ENCODE results near the gene EPN1.
"Not testable (repeated sequence)": the region's sequence is repeated elsewhere in the genome, so short reads cannot be mapped to it uniquely, and the experiment has no call there.

Gene EPN1

DNA sequence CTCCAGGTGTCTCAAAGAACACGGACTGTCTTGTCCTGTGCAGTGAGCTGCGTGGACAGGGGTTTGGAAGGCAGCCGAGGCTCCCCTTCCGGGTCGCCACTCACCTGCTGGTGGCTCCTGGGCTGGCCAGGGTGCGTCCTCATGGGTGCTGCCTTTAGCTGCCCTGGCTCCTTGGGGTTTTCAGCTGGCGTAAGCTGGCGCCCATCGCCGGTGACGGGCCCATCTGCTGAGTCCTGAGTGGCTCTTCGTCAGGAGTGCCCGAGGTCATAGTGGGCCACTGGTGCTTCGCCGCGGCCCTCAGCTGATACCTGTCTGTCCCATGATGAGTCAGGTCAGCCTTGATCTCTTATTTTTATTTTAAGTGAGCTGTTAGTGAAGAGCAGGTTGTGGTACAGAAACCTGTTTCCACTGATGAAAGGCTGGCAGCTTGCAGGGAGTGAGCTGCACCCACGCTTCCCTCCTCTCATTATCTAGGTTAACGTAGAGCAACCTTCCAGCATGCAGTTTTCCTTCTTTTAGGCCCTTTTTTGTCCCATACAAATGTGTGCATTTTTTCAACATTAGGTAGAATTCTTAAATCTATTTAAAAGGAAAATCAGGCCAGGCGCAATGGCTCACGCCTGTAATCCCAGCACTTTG lies 18.4 kb downstream of the EPN1 start:
- no peak for DNase-seq (ENCODE audit: low spot score)

DNA sequence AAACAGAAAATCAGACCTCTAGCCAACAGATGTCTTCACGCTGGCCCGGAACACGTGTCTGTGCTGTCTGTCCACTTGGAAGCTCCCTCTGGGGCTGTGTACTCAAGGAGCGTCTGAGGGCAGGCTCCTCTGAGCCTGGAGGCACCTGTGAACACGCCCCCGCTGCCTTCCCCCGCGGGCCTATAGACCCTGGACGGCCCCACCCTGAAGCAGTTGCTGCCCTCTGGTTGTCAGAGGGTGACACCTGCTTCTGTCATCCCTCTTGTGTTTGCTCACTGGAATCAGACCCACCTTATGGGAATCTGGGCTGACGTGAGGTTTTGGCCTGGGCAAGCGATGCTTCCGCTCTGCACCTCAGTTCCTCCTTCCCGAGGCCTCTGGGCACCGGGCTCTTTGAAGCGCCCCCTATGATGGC lies 19.2 kb downstream of the EPN1 start:
- no peak for DNase-seq (ENCODE audit: low spot score)

DNA sequence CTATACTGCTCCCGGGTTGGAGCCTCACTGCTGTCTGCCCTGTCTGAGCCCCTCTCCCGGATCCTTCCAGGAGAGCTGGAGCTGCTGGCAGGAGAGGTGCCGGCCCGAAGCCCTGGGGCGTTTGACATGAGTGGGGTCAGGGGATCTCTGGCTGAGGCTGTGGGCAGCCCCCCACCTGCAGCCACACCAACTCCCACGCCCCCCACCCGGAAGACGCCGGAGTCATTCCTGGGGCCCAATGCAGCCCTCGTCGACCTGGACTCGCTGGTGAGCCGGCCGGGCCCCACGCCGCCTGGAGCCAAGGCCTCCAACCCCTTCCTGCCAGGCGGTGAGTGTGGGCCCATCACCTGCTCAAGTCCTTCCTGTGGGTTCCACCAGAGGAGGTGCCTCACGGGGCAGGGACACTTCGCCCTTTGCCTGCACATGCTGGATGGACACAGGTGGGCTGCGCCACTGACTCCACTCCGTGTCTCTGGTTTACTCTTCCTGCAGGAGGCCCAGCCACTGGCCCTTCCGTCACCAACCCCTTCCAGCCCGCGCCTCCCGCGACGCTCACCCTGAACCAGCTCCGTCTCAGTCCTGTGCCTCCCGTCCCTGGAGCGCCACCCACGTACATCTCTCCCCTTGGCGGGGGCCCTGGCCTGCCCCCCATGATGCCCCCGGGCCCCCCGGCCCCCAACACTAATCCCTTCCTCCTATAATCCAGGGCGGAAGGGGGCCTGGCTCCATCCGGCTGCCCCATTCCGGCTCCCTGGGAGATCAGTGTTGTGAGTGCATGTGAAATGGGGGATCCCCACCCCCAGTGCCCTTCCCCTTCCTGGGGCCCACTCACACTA lies 19.8 kb downstream of the EPN1 start:
- no peak for DNase-seq (ENCODE audit: low spot score)

DNA sequence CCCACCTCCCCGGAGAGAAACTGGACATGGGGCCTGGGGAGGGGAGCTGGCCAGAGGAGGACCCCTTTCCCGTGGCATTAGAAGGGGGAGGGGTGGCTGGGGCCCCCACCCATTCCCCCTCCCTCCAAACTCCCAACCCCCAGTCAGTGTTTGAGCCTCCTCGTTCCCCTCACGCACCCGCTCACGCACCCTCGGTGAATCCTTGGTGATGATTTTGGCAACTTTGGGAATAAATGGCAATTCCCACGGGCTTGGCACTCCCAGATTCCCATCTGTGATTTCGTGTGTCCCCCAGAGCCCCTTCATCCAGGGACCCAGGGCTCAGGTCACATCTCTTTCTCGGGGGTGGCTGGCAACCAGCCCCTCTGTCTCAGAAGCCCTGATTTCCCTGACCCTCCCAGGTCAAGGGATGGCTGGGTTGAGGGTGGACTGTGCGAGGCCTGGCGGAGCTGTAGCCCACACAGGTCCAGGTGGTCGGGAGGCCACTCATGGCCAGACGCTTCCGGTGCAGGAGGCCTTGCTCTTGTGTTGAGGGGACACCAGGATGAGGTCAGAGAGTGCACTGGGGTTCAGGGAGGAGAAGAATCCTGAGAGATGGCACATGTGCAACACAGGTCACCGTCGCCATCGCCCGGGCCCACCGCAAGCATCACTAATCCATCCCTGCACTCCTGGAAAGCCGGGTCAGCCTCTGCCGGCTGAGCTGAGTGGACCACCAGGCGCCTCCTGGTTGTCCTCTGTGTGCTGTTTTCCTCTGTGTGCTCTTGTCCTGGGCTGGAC lies 20.7 kb downstream of the EPN1 start:
- DNase-seq (ENCODE audit: low spot score), result no peak

DNA sequence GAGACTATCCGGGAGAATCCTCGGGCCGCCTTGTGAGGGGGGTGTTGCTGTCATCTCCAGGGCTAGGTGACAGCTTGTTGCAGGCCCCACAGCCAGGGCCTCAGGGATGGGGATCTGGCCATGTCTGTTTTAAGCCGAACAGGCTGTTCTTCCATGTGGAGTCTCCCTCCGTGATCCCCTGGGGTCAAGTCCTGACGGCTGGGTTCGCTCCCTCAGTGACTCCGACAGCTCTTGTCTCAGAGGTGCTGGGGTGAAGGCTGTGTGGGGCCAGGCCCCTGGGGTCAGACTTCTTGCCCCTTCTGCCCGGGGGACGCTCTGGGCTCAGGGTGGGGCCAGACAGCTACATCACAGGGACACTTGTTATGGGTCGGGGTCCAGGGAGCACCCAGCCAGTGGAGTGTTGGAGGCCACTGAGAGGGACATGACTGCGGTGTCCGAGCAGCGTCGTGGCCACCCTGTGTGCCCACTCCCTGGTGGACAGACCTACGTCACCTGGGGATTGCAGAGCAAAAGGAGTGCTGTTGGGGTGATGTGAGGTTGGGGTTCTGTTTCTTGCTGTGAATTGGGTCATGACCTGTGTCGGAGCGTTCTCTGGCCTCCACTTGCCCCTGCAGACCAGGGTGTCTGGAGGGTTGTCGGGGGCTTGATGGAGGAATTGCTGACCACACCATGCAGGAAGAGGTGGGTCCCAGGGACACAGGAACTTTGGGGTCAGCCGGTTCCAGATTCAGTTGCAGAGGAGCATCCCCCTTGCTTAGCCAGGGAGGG lies 21.5 kb downstream of the EPN1 start:
- DNase-seq (ENCODE audit: low spot score), result no peak

DNA sequence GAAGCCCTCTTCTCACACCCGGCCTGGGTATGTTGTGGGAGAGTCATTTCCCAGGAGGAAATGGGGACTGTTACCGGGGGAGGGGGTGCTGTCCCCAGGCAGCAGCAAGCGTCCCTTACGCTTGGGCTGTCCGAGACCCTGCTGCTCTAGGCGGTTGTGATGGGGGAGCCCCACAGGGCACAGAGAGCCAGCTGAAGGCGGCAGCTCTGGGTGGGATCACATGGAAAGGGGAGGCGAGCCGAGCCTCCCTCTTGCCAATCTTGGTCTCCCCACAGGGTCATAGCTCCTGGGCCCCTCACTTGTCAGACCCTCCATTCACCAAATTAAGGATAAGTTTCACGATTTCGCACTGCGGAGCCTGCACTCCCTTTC lies 22.0 kb downstream of the EPN1 start:
- no peak for DNase-seq (ENCODE audit: low spot score)

DNA sequence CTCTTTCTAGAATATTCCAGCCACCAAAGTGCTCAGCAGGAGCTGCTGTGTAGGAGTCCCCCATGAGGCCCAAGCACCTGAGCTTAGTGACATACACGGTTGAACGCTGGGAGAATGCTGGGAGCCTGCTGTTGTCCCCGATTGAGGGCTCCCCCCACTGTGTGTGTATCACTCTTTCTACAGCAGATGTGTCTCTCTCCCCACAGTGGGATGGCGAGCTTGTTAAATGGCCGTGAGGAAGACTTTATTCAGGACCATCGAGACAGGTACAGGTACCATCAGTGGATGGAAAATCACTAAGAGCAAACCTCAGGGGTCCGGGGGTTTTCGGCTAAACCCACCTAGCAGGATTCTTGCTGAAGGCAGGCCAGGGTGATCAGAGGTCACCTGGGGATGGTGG lies 22.7 kb downstream of the EPN1 start:
- no peak for DNase-seq (ENCODE audit: low spot score)

DNA sequence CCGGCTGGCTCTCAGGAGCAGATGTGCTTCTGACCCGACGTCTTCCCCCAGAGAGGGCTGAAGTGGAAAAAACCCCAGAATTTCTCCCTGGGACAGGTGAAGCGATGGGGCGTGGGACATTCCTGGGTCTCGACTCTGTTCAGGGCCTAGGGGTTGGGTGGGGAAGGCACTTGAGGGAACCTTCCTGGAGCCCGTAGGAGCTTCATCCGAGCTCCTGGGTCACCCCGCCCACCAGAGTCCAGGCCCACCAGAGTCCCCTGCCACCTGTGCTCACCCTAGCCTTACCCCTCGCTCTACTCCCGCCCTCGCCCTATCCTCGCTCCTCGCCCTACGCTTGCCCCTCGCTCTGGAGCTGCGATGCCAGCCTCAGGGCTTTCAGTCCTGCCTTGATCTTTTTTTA lies 23.2 kb downstream of the EPN1 start:
- DNase-seq (ENCODE audit: low spot score), result no peak

DNA sequence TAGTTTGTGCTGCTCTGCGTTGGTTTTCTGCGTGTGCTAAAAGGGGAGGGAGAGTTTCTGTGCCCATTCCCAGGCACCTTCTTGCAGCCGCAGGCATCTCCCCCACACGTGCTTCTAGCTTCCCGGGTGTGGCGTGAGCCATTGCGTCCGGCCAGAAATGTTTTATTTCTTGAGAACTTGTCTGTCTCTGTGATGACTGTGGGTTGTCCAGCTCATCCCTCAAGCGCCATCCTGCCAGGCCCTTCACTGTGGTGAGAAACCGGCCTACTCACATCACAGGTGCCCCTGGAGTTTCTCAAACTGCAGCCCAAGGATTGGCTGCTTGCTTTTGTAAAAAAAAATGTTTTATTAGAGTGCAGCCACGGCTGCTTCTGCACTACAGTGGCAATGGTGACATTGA lies 24.2 kb downstream of the EPN1 start:
- no peak for DNase-seq (ENCODE audit: low spot score)

DNA sequence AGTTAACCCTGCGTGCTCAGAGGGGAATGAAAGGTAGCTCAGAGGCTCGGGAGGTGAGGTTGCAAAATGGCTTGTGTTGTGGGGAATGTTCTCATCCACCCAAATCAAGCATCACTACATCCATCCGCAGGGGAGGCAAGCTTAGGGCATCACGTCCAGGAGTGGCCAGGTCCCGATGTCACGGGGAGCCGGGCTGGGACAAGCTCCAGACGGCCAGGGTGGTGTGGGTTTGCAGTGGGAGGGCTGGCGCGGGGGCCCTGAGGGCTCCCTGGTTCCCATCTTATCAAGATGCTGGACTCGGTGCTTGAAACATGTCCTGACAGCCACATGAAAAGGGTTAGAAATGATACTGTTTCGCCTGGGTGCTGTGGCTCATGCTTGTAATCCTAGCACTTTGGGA lies 25.8 kb downstream of the EPN1 start:
- no peak for DNase-seq (ENCODE audit: low spot score)

DNA sequence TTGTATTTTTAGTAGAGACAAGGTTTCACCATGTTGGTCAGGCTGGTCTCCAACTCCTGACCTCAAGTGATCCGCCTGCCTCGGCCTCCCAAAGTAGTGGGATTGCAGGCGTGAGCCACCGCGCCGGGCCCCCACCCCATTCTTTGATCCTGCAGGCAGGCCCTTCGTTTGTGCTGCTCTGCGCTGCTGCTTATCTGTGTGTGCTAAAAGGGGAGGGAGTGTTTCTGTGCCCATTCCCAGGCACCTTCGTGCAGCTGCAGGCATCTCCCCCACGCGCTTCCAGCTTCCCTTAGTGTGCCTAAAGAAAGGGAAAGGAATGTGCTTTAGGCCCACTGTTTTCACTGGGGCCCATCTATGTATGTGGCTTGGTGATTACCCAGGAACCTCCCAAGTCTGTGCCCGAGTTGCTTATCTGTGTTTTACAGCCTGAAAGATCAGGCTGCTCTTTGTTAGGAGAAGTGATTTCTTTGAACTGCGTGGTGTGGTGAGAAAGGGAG lies 27.2 kb downstream of the EPN1 start:
- no peak for DNase-seq (ENCODE audit: low spot score)

DNA sequence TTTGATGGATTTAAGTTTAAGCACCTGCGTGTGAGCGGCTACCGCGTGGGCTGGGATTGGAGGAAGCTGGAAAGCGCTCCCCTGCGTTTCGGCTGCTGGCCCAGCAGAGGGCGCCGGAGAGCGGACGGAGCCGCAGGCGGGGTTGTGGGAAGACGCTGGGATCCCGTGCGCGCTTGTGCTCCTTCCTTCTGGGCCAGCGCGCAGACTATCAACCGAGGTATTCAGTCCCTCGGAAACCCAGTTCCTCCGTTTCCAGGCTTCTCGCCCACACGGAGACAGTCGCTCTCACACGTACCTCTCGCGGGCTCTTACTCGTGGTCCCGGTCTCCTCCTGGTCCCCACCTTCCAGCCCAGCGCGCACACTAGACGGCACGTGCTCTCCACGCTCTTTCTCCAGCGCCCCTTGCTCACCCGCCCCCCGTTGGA lies 28.8 kb downstream of the EPN1 start:
- peak; percentile 6 for DNase-seq (ENCODE audit: low spot score)

DNA sequence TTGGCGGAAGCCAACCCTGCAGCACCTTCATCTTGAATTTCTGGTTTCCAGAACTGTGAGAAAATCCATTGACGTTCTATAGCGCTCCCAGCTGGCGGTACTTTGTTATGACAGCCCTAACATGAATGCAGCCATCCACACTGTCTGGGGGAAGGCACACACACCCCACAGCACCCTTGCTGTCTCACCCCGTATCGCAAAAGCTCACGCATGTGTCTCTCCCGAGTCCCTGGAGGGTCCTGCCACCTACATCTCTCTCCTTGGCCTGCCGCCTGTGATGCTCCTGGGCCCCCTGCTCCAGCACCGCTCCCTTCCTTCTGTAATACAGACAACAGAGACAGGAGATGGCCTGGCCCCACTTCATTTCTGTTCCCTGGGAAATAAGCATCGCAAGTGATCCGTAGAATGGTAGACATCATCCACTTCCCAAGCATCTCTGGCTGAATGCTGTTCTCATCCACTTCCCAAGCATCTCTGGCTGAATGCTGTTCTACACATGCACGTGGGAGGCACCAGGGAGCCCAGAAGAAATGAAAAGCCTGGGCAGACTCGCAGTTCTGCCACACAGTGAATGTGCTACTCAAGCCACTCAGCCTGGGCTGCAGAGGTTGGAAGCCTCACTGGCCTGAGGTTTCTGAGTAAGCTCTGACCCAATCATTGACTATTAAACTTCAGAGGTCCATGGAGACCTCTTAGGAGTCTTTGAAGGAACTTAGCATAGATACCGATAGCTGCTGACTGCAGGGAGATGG lies 29.6 kb downstream of the EPN1 start:
- no peak for DNase-seq (ENCODE audit: low spot score)

DNA sequence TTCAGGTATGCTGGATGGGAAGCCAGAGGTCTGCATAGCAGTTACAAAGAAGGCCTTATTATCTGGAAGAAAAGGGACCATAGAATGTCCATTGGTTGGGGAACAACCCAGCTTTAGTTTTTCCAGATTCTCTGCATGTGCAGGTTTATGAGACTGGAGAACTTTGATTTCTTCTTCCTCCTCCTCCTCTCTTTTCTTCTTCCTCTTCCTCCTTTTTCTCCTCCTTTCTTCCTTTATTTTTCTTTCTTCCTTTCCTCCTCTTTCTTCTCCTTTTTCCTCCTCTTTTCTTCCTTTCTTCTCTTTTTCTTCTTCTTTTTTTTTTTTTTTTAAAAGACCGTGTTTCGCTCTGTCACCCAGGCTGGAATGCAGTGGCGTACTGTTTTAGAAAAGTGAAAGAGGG lies 30.9 kb downstream of the EPN1 start:
- no peak for DNase-seq (ENCODE audit: low spot score)

DNA sequence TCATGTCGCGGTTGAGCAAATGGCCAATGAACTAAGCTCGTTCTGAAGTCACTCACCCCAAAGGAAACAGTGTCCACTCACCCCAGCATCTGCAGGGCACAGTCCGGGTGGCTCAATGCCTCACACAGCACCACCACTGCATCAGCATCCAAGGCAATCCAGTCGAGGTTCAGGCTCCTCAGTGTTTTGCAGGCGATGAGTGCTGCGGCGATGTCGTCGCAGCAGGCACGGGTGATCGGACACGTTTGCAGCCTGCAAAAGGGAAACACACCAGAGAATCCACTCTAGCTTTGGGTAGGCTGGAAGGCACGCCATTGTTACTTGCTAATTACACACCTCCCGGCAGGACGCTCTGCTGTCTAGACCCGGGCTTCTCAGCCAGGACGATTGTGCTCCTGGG lies 36.7 kb downstream of the EPN1 start:
- no peak for DNase-seq (ENCODE audit: low spot score)

DNA sequence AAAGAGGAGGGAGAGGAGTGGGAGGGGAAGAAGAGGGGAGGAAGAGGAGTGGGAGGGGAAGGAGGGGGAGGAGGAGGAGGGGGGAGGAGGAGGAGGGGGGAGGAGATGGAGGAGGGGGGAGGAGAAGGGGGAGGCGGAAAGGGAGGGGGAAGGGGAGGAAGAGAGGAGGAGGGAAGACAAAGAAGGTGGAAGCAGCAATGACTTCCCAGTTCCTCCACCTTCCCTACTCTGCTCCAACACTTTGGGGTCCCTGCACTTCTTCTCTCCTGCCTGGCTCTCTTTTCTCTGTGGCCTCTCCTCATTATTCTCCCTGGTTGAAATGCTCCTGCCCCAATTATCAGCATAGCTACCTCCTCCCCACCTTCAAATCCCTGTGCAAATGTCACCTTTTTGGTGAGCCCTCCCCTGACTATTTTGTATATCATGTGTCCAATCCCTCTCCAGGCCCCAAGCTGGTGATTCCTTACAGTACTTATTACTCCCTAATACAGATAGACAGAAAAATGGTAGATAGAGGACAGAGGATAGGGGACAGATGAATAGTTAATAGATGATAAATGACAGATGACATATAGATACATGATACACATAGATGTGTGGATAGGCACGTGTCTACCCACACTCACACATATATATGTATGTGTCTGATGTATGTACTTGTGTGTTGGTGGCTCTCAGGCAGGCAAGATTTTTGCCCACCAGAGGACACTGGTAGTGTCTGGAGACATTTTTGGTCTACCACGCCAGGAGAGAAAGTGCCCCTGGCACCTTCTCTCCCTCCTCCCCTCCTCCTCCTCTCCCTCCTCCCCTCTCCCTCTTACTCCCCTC lies 38.0 kb downstream of the EPN1 start:
- DNase-seq (ENCODE audit: low spot score), result no peak

DNA sequence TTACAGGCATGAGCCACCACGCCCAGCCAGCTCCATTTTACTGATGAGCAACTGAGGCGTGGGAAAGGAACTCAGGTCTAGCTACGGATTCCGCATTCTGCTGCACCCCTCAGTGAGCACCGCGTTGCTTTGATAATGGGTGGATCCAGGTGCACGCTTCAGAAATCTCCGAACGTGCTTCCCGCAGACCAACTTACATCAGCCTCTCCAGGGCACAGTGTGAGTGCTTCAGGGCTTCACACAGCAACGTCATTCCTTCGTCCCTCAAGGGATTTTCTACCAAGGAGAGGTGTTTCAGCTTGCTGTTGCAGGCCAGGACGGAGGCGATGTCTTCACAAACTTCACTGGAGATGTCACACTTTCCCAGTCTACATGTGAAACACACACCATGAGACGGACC lies 41.5 kb downstream of the EPN1 start:
- no peak for DNase-seq (ENCODE audit: low spot score)

DNA sequence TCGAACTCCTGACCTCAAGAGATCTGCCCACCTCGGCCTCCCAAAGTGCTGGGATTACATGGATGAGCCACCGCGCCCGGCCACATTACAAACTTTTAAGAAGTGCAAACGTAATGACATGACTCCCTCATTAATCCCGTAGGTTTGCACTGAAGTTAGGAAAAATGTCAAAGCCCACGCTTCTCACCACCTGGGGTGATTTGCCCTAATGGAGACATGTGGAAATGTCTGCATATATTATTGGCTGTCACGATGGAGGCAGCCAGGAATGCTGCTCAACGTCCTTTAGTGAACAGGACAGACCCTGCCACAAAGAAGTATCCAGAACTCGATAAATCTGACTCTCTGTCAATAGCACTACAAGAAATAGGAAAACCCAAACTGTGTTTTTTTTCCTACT lies 42.2 kb downstream of the EPN1 start:
- DNase-seq (ENCODE audit: low spot score), result no peak

DNA sequence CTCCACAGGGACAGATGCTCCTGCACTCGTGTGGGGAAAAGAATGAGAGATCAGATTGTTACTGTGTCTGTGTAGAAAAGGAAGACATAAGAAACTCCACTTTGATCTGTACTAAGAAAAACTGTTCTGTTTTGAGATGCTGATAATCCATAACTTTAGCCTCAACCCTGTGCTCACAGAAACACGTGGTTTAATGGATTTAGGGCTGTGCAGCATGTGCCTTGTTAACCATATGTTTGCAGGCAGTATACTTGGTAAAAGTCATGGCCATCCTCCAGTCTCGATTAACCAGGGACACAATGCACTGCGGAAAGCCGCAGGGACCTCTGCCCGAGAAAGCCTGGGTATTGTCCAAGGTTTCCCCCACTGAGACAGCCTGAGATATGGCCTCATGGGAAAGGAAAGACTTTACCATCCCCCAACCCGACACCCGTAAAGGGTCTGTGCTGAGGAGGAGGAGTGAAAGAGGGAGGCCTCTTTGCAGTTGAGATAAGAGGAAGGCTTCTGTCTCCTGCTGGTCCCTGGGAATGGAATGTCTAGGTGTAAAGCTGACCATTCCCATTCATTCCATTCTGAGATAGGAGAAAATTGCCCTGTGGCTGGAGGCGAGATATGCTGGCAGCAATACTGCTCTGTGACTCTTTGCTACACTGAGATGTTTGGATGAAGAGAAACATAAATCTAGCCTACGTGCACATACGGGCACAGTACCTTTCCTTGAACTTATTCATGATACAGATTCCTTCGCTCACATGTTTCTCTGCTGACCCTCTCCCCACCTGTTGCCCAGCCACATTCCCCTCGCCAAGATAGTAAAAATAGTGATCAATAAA lies 43.1 kb downstream of the EPN1 start:
- not testable (repeated sequence) for DNase-seq (ENCODE audit: low spot score)

Measured in pons (tissue), 1 donor.